ENCODE measurements around the gene MIF4GD. TPM values are rescaled to one million over a fixed set of nuclear protein-coding genes. Genes with fewer than 3 reads are reported as not detected.

MIF4GD gene
- polyA plus RNA-seq, 2 of the 4 experiments (the other 2 are of a cell fraction) = 23.9 to 61.0 TPM

GRCh38 chr17:75225016-75225415 is 46.0 kb downstream of the MIF4GD start:
- FAIRE-seq (no peak), DNase-seq (ENCODE audit: low read depth in 1 of 2, low spot score in 1 of 2) (no peak), ATAC-seq (no peak)
- ChIA-PET CTCF (interaction anchor here (1.0 to 15.8 kb wide), 6 partner anchors 10 to 301 kb away, joined by 3 to 223 read pairs (median 4); partner anchors contain the start of gene OTOP2), POLR2A (no interaction called here)
- TF ChIP-seq BHLHE40 (IDR thresholded peaks at IDR 0.05; ENCODE audit: low read depth, low read length) = no peak
- no peak for TF ChIP-seq ZSCAN20 (CRISPR knock-in tag; IDR thresholded peaks at IDR 0.05)
- TF ChIP-seq CBX2 (IDR thresholded peaks at IDR 0.05; ENCODE audit: borderline replicate concordance, low read depth) = no peak
- TF ChIP-seq RCOR1 (IDR thresholded peaks at IDR 0.05; ENCODE audit: low read depth, low read length) = no peak
- TF ChIP-seq NPAS2 (CRISPR knock-in tag; IDR thresholded peaks at IDR 0.05; ENCODE audit: borderline replicate concordance) = no peak
- Histone ChIP-seq H3K9me3 (no peaks in the 10 kb centered on the region), H3K4me3 (no peak overlapping the region), H3K27ac (no peak overlapping the region), H3K4me2 (no peak overlapping the region), H3K4me1 (no peaks in the 10 kb centered on the region)
- WGBS (ENCODE audit: missing lambda C conversion rate) = 79% methylated on average over 12 of the region's 14 CpGs

GRCh38 chr17:75219815-75220214 is 51.2 kb downstream of the MIF4GD start:
- WGBS (ENCODE audit: missing lambda C conversion rate) = 91% methylated on average over 3 of the region's 3 CpGs
- CTCF ChIA-PET = interaction anchor here (0.5 to 15.8 kb wide), 9 partner anchors 9 to 258 kb away, joined by 3 to 223 read pairs (median 4); no protein-coding TSS in a partner anchor
- no peaks in the 10 kb centered on the region for H3K4me1 ChIP-seq
- ATAC-seq (peak; percentile 31 to 50; a peak in 3 of 6 replicates), FAIRE-seq (no peak), DNase-seq (ENCODE audit: low read depth in 1 of 2, low spot score in 1 of 2) (no peak)
- no peak overlapping the region for H3K4me3 ChIP-seq
- TF ChIP-seq ZNF302 (CRISPR knock-in tag; IDR thresholded peaks at IDR 0.05) (no peak), HOXA7 (CRISPR knock-in tag; IDR thresholded peaks at IDR 0.05) (no peak), BHLHE40 (IDR thresholded peaks at IDR 0.05; ENCODE audit: low read depth, low read length) (no peak), CHD2 (IDR thresholded peaks at IDR 0.05; ENCODE audit: low read length, partially characterized antibody) (no peak), CTCF (IDR thresholded peaks at IDR 0.05) (no peak), ZFP36 (IDR thresholded peaks at IDR 0.05; ENCODE audit: borderline replicate concordance, partially characterized antibody) (no peak), EHMT2 (IDR thresholded peaks at IDR 0.05; ENCODE audit: low read depth) (no peak), CHD4 (IDR thresholded peaks at IDR 0.05; ENCODE audit: borderline replicate concordance) (no peak), E2F6 (IDR thresholded peaks at IDR 0.05; ENCODE audit: borderline replicate concordance, low read depth) (no peak), KDM5A (IDR thresholded peaks at IDR 0.05) (no peak), KDM1A (IDR thresholded peaks at IDR 0.05; ENCODE audit: low read depth) (no peak), MAFK (IDR thresholded peaks at IDR 0.05; ENCODE audit: partially characterized antibody) (no peak), MYC (IDR thresholded peaks at IDR 0.05; ENCODE audit: borderline replicate concordance, low read length) (no peak), GATA3 (IDR thresholded peaks at IDR 0.05; ENCODE audit: borderline replicate concordance) (no peak), USF2 (IDR thresholded peaks at IDR 0.05) (no peak), MAX (IDR thresholded peaks at IDR 0.05) (no peak), POLR2AphosphoS2 (conservative IDR thresholded peaks at IDR 0.05; ENCODE audit: low read length) (no peak)
- H3K27ac ChIP-seq = no peak overlapping the region
- no peaks in the 10 kb centered on the region for H3K9me3 ChIP-seq
- POLR2A ChIA-PET = no interaction called here
- H3K4me2 ChIP-seq = no peak overlapping the region

GRCh38 chr17:75218131-75218530 is 52.9 kb downstream of the MIF4GD start:
- FAIRE-seq (no peak), ATAC-seq (no peak), DNase-seq (ENCODE audit: low read depth in 1 of 2, low spot score in 1 of 2) (no peak)
- no peak for TF ChIP-seq KDM1A (IDR thresholded peaks at IDR 0.05; ENCODE audit: low read depth)
- no peak overlapping the region for H3K27ac ChIP-seq
- POLR2A ChIA-PET = interaction anchor here (1.2 kb wide), 1 partner anchor 13 kb away, joined by 3 read pairs; the partner anchor contains the start of gene NUP85
- H3K4me3 ChIP-seq = no peak overlapping the region
- CTCF ChIA-PET = interaction anchor here (1.1 to 23.8 kb wide), 5 partner anchors 12 to 97 kb away, joined by 3 to 543 read pairs (median 19); partner anchors contain the start of genes ARMC7 and NT5C
- H3K4me1 ChIP-seq = no peaks in the 10 kb centered on the region
- no peaks in the 10 kb centered on the region for H3K9me3 ChIP-seq
- H3K4me2 ChIP-seq = no peak overlapping the region
- 88% methylated on average over 6 of the region's 6 CpGs for WGBS (ENCODE audit: missing lambda C conversion rate)

Other genes with a start within 250 kb of the MIF4GD start
- gene ATP5PD, start 224.3 kb downstream of the MIF4GD start, polyA plus RNA-seq (2011; rRNA removed) = 314 and 333 TPM in 2 replicates
- 429 to 463 TPM (median 440 TPM) in 3 replicates for gene ATP5PD, start 224.3 kb downstream of the MIF4GD start, polyA plus RNA-seq (2017; fragmentation: RNase III; extraction: RNeasy Plus Mini Kit Qiagen cat#74134 plus additional on column Dnase treatment)
- 31.3 and 34.1 TPM in 2 replicates for gene KCTD2, start 224.0 kb downstream of the MIF4GD start, polyA plus RNA-seq (2011; rRNA removed)
- 16.3 to 18.8 TPM (median 18.6 TPM) in 3 replicates for gene KCTD2, start 224.0 kb downstream of the MIF4GD start, polyA plus RNA-seq (2017; fragmentation: RNase III; extraction: RNeasy Plus Mini Kit Qiagen cat#74134 plus additional on column Dnase treatment)
- gene SLC16A5, start 183.3 kb downstream of the MIF4GD start, polyA plus RNA-seq (2011; rRNA removed) = 19.0 and 20.1 TPM in 2 replicates
- gene SLC16A5, start 183.3 kb downstream of the MIF4GD start, polyA plus RNA-seq (2017; fragmentation: RNase III; extraction: RNeasy Plus Mini Kit Qiagen cat#74134 plus additional on column Dnase treatment) = 19.5 to 27.6 TPM (median 27.2 TPM) in 3 replicates
- gene ARMC7, start 161.3 kb downstream of the MIF4GD start, polyA plus RNA-seq (2011; rRNA removed) = 8.5 and 9.5 TPM in 2 replicates
- gene ARMC7, start 161.3 kb downstream of the MIF4GD start, polyA plus RNA-seq (2017; fragmentation: RNase III; extraction: RNeasy Plus Mini Kit Qiagen cat#74134 plus additional on column Dnase treatment) = 11.3 to 13.1 TPM (median 12.6 TPM) in 3 replicates
- gene NT5C, start 139.5 kb downstream of the MIF4GD start, polyA plus RNA-seq (2011; rRNA removed) = 54.5 and 73.7 TPM in 2 replicates
- 83.8 to 92.2 TPM (median 91.4 TPM) in 3 replicates for gene NT5C, start 139.5 kb downstream of the MIF4GD start, polyA plus RNA-seq (2017; fragmentation: RNase III; extraction: RNeasy Plus Mini Kit Qiagen cat#74134 plus additional on column Dnase treatment)
- 141 and 196 TPM in 2 replicates for gene JPT1, start 116.7 kb downstream of the MIF4GD start, polyA plus RNA-seq (2011; rRNA removed)
- gene JPT1, start 116.7 kb downstream of the MIF4GD start, polyA plus RNA-seq (2017; fragmentation: RNase III; extraction: RNeasy Plus Mini Kit Qiagen cat#74134 plus additional on column Dnase treatment) = 623 to 739 TPM (median 629 TPM) in 3 replicates
- gene SUMO2, start 88.3 kb downstream of the MIF4GD start, polyA plus RNA-seq (2011; rRNA removed) = 400 and 545 TPM in 2 replicates
- 452 to 573 TPM (median 525 TPM) in 3 replicates for gene SUMO2, start 88.3 kb downstream of the MIF4GD start, polyA plus RNA-seq (2017; fragmentation: RNase III; extraction: RNeasy Plus Mini Kit Qiagen cat#74134 plus additional on column Dnase treatment)
- gene NUP85, start 65.6 kb downstream of the MIF4GD start, polyA plus RNA-seq (2011; rRNA removed) = 110 and 124 TPM in 2 replicates
- 83.4 to 87.1 TPM (median 84.1 TPM) in 3 replicates for gene NUP85, start 65.6 kb downstream of the MIF4GD start, polyA plus RNA-seq (2017; fragmentation: RNase III; extraction: RNeasy Plus Mini Kit Qiagen cat#74134 plus additional on column Dnase treatment)
- 40.9 and 43.6 TPM in 2 replicates for gene GGA3, start 9.6 kb downstream of the MIF4GD start, polyA plus RNA-seq (2011; rRNA removed)
- 34.5 to 42.8 TPM (median 35.8 TPM) in 3 replicates for gene GGA3, start 9.6 kb downstream of the MIF4GD start, polyA plus RNA-seq (2017; fragmentation: RNase III; extraction: RNeasy Plus Mini Kit Qiagen cat#74134 plus additional on column Dnase treatment)
- gene MRPS7, start 9.4 kb downstream of the MIF4GD start, polyA plus RNA-seq (2011; rRNA removed) = 144 and 157 TPM in 2 replicates
- gene MRPS7, start 9.4 kb downstream of the MIF4GD start, polyA plus RNA-seq (2017; fragmentation: RNase III; extraction: RNeasy Plus Mini Kit Qiagen cat#74134 plus additional on column Dnase treatment) = 161 to 164 TPM (median 163 TPM) in 3 replicates
- 14.8 and 15.3 TPM in 2 replicates for gene SLC25A19, start 18.2 kb upstream of the MIF4GD start, polyA plus RNA-seq (2011; rRNA removed)
- gene SLC25A19, start 18.2 kb upstream of the MIF4GD start, polyA plus RNA-seq (2017; fragmentation: RNase III; extraction: RNeasy Plus Mini Kit Qiagen cat#74134 plus additional on column Dnase treatment) = 13.7 to 16.4 TPM (median 14.9 TPM) in 3 replicates
- gene GRB2, start 134.4 kb upstream of the MIF4GD start, polyA plus RNA-seq (2011; rRNA removed) = 87.5 and 91.4 TPM in 2 replicates
- 89.0 to 91.9 TPM (median 90.1 TPM) in 3 replicates for gene GRB2, start 134.4 kb upstream of the MIF4GD start, polyA plus RNA-seq (2017; fragmentation: RNase III; extraction: RNeasy Plus Mini Kit Qiagen cat#74134 plus additional on column Dnase treatment)
- 30.5 and 42.7 TPM in 2 replicates for gene TMEM94, start 185.4 kb upstream of the MIF4GD start, polyA plus RNA-seq (2011; rRNA removed)
- 50.0 to 64.9 TPM (median 63.8 TPM) in 3 replicates for gene TMEM94, start 185.4 kb upstream of the MIF4GD start, polyA plus RNA-seq (2017; fragmentation: RNase III; extraction: RNeasy Plus Mini Kit Qiagen cat#74134 plus additional on column Dnase treatment)
- 3.6 and 4.6 TPM in 2 replicates for gene CASKIN2, start 244.3 kb upstream of the MIF4GD start, polyA plus RNA-seq (2011; rRNA removed)
- gene CASKIN2, start 244.3 kb upstream of the MIF4GD start, polyA plus RNA-seq (2017; fragmentation: RNase III; extraction: RNeasy Plus Mini Kit Qiagen cat#74134 plus additional on column Dnase treatment) = 9.9 to 11.2 TPM (median 10.7 TPM) in 3 replicates
- 24.8 and 42.5 TPM in 2 replicates for gene TSEN54, start 245.3 kb upstream of the MIF4GD start, polyA plus RNA-seq (2011; rRNA removed)
- gene TSEN54, start 245.3 kb upstream of the MIF4GD start, polyA plus RNA-seq (2017; fragmentation: RNase III; extraction: RNeasy Plus Mini Kit Qiagen cat#74134 plus additional on column Dnase treatment) = 37.7 to 38.4 TPM (median 38.3 TPM) in 3 replicates